WTC11 (cell line): ENCODE results near the gene TRAP1.

Experiments
- FOXJ3 ChIP-seq: sonication (generic); formaldehyde crosslinking; IDR thresholded peaks from 2 replicates; pipeline ENCODE4 v1.9.0; 2021; ENCODE audit warnings: missing genetic modification reagents, mild to moderate bottlenecking, borderline replicate concordance
- ZNF396 ChIP-seq: fragments of 250-450 bp; sonication (Bioruptor Pico); IDR thresholded peaks from 2 replicates; pipeline ENCODE4 v1.8.0; 2021; ENCODE audit warnings: mild to moderate bottlenecking, moderate library complexity, borderline replicate concordance
- TF ChIP-seq, protein P1 (sequence below): fragments of 200-600 bp; IDR thresholded peaks from 2 replicates; pipeline ENCODE4 v1.8.0; 2022; ENCODE audit warnings: antibody characterized with exemption
- TF ChIP-seq, protein P2 (sequence below): sonication (generic); formaldehyde crosslinking; IDR thresholded peaks from 2 replicates; pipeline ENCODE4 v1.8.1; 2022; ENCODE audit warnings: missing genetic modification reagents, borderline replicate concordance
- TF ChIP-seq, protein P3 (sequence below): sonication (generic); formaldehyde crosslinking; IDR thresholded peaks from 2 replicates; pipeline ENCODE4 v1.8.1; 2022; ENCODE audit warnings: low read depth, missing genetic modification reagents, borderline replicate concordance
- TF ChIP-seq, protein P4 (sequence below): sonication (generic); formaldehyde crosslinking; IDR thresholded peaks from 2 replicates; pipeline ENCODE4 v1.8.1; 2023; ENCODE audit warnings: mild to moderate bottlenecking, missing genetic modification reagents, moderate library complexity

DNA sequence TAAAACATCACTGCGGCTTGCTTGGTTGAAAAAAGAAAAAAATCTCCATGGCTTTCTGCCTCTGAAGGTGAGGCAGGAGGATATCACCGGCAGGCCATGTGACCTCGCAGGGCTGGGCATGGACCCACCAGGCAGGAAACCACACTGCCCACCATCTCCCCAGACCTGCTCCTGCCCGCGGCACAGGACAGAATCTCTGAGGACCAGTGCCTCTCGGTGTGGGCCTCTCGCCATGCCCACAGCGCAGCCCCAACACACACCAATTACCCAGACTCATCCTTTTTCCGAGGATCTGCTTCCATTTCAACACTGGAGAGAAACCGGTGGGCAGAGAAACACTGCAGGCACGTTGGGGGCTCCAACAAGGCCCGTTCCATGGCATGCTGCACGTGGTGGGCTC is 46.6 kb downstream of the TRAP1 start:
- TF ChIP-seq, protein P1, sequence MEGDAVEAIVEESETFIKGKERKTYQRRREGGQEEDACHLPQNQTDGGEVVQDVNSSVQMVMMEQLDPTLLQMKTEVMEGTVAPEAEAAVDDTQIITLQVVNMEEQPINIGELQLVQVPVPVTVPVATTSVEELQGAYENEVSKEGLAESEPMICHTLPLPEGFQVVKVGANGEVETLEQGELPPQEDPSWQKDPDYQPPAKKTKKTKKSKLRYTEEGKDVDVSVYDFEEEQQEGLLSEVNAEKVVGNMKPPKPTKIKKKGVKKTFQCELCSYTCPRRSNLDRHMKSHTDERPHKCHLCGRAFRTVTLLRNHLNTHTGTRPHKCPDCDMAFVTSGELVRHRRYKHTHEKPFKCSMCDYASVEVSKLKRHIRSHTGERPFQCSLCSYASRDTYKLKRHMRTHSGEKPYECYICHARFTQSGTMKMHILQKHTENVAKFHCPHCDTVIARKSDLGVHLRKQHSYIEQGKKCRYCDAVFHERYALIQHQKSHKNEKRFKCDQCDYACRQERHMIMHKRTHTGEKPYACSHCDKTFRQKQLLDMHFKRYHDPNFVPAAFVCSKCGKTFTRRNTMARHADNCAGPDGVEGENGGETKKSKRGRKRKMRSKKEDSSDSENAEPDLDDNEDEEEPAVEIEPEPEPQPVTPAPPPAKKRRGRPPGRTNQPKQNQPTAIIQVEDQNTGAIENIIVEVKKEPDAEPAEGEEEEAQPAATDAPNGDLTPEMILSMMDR, result no peak
- TF ChIP-seq, protein P2, sequence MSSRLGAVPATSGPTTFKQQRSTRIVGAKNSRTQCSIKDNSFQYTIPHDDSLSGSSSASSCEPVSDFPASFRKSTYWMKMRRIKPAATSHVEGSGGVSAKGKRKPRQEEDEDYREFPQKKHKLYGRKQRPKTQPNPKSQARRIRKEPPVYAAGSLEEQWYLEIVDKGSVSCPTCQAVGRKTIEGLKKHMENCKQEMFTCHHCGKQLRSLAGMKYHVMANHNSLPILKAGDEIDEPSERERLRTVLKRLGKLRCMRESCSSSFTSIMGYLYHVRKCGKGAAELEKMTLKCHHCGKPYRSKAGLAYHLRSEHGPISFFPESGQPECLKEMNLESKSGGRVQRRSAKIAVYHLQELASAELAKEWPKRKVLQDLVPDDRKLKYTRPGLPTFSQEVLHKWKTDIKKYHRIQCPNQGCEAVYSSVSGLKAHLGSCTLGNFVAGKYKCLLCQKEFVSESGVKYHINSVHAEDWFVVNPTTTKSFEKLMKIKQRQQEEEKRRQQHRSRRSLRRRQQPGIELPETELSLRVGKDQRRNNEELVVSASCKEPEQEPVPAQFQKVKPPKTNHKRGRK, result no peak
- TF ChIP-seq, protein P3, sequence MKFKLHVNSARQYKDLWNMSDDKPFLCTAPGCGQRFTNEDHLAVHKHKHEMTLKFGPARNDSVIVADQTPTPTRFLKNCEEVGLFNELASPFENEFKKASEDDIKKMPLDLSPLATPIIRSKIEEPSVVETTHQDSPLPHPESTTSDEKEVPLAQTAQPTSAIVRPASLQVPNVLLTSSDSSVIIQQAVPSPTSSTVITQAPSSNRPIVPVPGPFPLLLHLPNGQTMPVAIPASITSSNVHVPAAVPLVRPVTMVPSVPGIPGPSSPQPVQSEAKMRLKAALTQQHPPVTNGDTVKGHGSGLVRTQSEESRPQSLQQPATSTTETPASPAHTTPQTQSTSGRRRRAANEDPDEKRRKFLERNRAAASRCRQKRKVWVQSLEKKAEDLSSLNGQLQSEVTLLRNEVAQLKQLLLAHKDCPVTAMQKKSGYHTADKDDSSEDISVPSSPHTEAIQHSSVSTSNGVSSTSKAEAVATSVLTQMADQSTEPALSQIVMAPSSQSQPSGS (CRISPR knock-in tag), result no peak
- TF ChIP-seq, protein P4, sequence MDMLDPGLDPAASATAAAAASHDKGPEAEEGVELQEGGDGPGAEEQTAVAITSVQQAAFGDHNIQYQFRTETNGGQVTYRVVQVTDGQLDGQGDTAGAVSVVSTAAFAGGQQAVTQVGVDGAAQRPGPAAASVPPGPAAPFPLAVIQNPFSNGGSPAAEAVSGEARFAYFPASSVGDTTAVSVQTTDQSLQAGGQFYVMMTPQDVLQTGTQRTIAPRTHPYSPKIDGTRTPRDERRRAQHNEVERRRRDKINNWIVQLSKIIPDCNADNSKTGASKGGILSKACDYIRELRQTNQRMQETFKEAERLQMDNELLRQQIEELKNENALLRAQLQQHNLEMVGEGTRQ (CRISPR knock-in tag), result no peak
- TF ChIP-seq FOXJ3 (CRISPR knock-in tag), result no peak
- TF ChIP-seq ZNF396, result no peak
